HepG2 (cell line): Measurements from ENCODE around the gene ELP5. TPM values are rescaled to one million over a fixed set of nuclear protein-coding genes. Genes with fewer than 3 reads are reported as not detected.

Source experiments
- ATAC-seq: fragments of 200-7000 bp; cut with Tn5 transposase; 3 replicates; pipeline ENCODE4 v1.9.1; 2020; ENCODE audit warnings: mild to moderate bottlenecking, moderate library complexity
- BruUV-seq: library from RNA; stranded (reverse); fragments of 400-500 nt; replicated peaks from 2 replicates; lab custom pipeline; 2021; lab: Mats Ljungman, UMichigan
- CTCF ChIA-PET: fragments of 300-600 bp; formaldehyde crosslinking; extraction: SDS; loops from one replicate; lab custom pipeline; 2021; ENCODE audit warnings: low total read pairs, inconsistent platforms, low intra/inter-chr PET ratio; lab: Yijun Ruan, JAX
- POLR2A ChIA-PET: fragments of 350-600 bp; sonication (Branson Sonifier 250); formaldehyde crosslinking; loops from one replicate; lab custom pipeline; 2020; ENCODE audit warnings: antibody characterized with exemption, inconsistent platforms; lab: Yijun Ruan, JAX
- DNase-seq: peaks from one replicate; pipeline ENCODE4 v3.0.0-alpha.2; 2015; ENCODE audit warnings: low spot score
- FAIRE-seq: peaks from 3 replicates; lab custom pipeline; 2011; peaks lifted over from hg19 to GRCh38; lab: Jason Lieb, UNC
- H2AFZ ChIP-seq: one replicate; pipeline ENCODE4 v1.6.1; 2011; ENCODE audit warnings: low read length, inconsistent platforms
- H3K27ac ChIP-seq: fragments of 300-600 bp; 3 replicates; pipeline ENCODE4 v1.8.0; 2011; ENCODE audit warnings: mixed run types, mild to moderate bottlenecking, mixed read lengths, low read length, inconsistent platforms; ENCODE audit not compliant: insufficient read depth; ENCODE audit errors: extremely low read length
- H3K27me3 ChIP-seq, 2 experiments: fragments of 200-600 bp in 1 of 2; 2 replicates in 1 of 2; 3 replicates in 1 of 2; pipeline versions ENCODE4 v1.6.0 to v1.8.0; 2011; ENCODE audit warnings: low read length in 2 of 2, mild to moderate bottlenecking in 2 of 2, moderate library complexity in 2 of 2, inconsistent platforms in 1 of 2; ENCODE audit not compliant: insufficient read depth in 2 of 2, control insufficient read depth in 1 of 2
- H3K36me3 ChIP-seq, 2 experiments: fragments of 200-600 bp in 1 of 2; replicated peaks in 1 of 2; 2 replicates in 1 of 2; 3 replicates in 1 of 2; pipeline versions ENCODE4 v1.5.1 to v1.8.0; 2011; ENCODE audit warnings: low read length in 2 of 2, inconsistent platforms in 1 of 2; ENCODE audit not compliant: insufficient read depth in 2 of 2, control insufficient read depth in 1 of 2
- H3K4me1 ChIP-seq: 2 replicates; pipeline ENCODE4 v1.5.1; 2012; ENCODE audit warnings: low read length, inconsistent platforms; ENCODE audit not compliant: insufficient read depth
- H3K4me2 ChIP-seq: 2 replicates; pipeline ENCODE4 v1.6.0; 2011; ENCODE audit warnings: low read depth, low read length, inconsistent platforms
- H3K4me3 ChIP-seq, 3 experiments: fragments of 200-600 bp in 1 of 3; sonication (generic), shearing (Covaris generic) in 1 of 3; replicated peaks in 1 of 3; 2 replicates each; pipeline ENCODE4 v1.5.1; 2011 to 2016; ENCODE audit warnings: low read length in 3 of 3, inconsistent platforms in 2 of 3, low read depth in 2 of 3, mild to moderate bottlenecking in 2 of 3, control low read depth in 1 of 3, mixed read lengths in 1 of 3; ENCODE audit not compliant: insufficient read depth in 1 of 3
- H3K79me2 ChIP-seq: one replicate; pipeline ENCODE4 v1.6.1; 2011; ENCODE audit warnings: low read length, inconsistent platforms; ENCODE audit not compliant: insufficient read depth
- H3K9ac ChIP-seq: 2 replicates; pipeline ENCODE4 v1.6.0; 2011; ENCODE audit warnings: mild to moderate bottlenecking, low read depth, low read length, inconsistent platforms; ENCODE audit not compliant: insufficient read depth
- H3K9me3 ChIP-seq: 2 replicates; pipeline ENCODE4 v1.5.1; 2012; ENCODE audit warnings: mild to moderate bottlenecking, low read length
- H4K20me1 ChIP-seq: 2 replicates; pipeline ENCODE4 v1.6.0; 2011; ENCODE audit warnings: inconsistent platforms, mild to moderate bottlenecking, low read length, moderate library complexity; ENCODE audit not compliant: insufficient read depth
- HNF1B ChIP-seq: sonication (generic); formaldehyde crosslinking; IDR thresholded peaks from 2 replicates; pipeline ENCODE4 v1.5.1; 2020; ENCODE audit warnings: mild to moderate bottlenecking, moderate library complexity, missing genetic modification reagents
- KLF13 ChIP-seq: sonication (generic); formaldehyde crosslinking; IDR thresholded peaks from 2 replicates; pipeline ENCODE4 v1.4.0; 2020; ENCODE audit warnings: mild to moderate bottlenecking, missing genetic modification reagents
- NFKBIZ ChIP-seq: IDR thresholded peaks from 2 replicates; pipeline ENCODE4 v1.6.1; 2018; ENCODE audit warnings: missing genetic modification reagents, missing compliant biosample characterization
- NKX3-1 ChIP-seq: sonication (generic); formaldehyde crosslinking; IDR thresholded peaks from 2 replicates; pipeline ENCODE4 v1.5.0; 2020; ENCODE audit warnings: missing genetic modification reagents
- PCBP1 ChIP-seq: fragments of 200-400 bp; formaldehyde crosslinking; IDR thresholded peaks from 2 replicates; pipeline ENCODE4 v1.6.1; 2017; ENCODE audit warnings: mild to moderate bottlenecking, low read depth, low read length, borderline replicate concordance
- PHF8 ChIP-seq: sonication (generic); formaldehyde crosslinking; IDR thresholded peaks from 2 replicates; pipeline ENCODE4 v1.5.0; 2020; ENCODE audit warnings: missing genetic modification reagents
- SALL2 ChIP-seq: sonication (generic); formaldehyde crosslinking; IDR thresholded peaks from 2 replicates; pipeline ENCODE4 v1.8.1; 2023; ENCODE audit warnings: mild to moderate bottlenecking, missing genetic modification reagents, inconsistent platforms
- SP2 ChIP-seq: sonication (generic); formaldehyde crosslinking; IDR thresholded peaks from 2 replicates; pipeline ENCODE4 v1.5.1; 2020; ENCODE audit warnings: mild to moderate bottlenecking, missing genetic modification reagents
- TCF7 ChIP-seq: sonication (generic); IDR thresholded peaks from 2 replicates; pipeline ENCODE4 v1.6.1; 2016; ENCODE audit warnings: antibody characterized with exemption, low read depth
- TEF ChIP-seq: sonication (generic); formaldehyde crosslinking; IDR thresholded peaks from 2 replicates; pipeline ENCODE4 v1.5.0; 2020; ENCODE audit warnings: missing genetic modification reagents
- TGIF2 ChIP-seq: IDR thresholded peaks from 2 replicates; pipeline ENCODE4 v1.6.1; 2016; ENCODE audit warnings: control low read depth, missing compliant biosample characterization
- ZBTB34 ChIP-seq: sonication (generic); formaldehyde crosslinking; IDR thresholded peaks from 2 replicates; pipeline ENCODE4 v1.8.0; 2022; ENCODE audit warnings: mild to moderate bottlenecking, missing genetic modification reagents
- ZIK1 ChIP-seq: sonication (generic); formaldehyde crosslinking; IDR thresholded peaks from 2 replicates; pipeline ENCODE4 v1.5.0; 2020; ENCODE audit warnings: mild to moderate bottlenecking, low read depth, missing genetic modification reagents, borderline replicate concordance
- ZNF18 ChIP-seq: sonication (generic); formaldehyde crosslinking; IDR thresholded peaks from 2 replicates; pipeline ENCODE4 v1.8.0; 2022; ENCODE audit warnings: mild to moderate bottlenecking, missing genetic modification reagents; ENCODE audit not compliant: insufficient replicate concordance
- ZNF180 ChIP-seq: sonication (generic); formaldehyde crosslinking; IDR thresholded peaks from 2 replicates; pipeline ENCODE4 v1.4.0; 2020; ENCODE audit warnings: low read depth, missing genetic modification reagents, borderline replicate concordance
- ZNF563 ChIP-seq: sonication (generic); formaldehyde crosslinking; IDR thresholded peaks from 2 replicates; pipeline ENCODE4 v1.8.0; 2022; ENCODE audit warnings: mild to moderate bottlenecking, moderate library complexity, missing genetic modification reagents
- ZSCAN31 ChIP-seq: sonication (generic); formaldehyde crosslinking; IDR thresholded peaks from 2 replicates; pipeline ENCODE4 v1.5.0; 2020; ENCODE audit warnings: low read depth, mild to moderate bottlenecking, missing genetic modification reagents
- WGBS: methylation state at CpG from one replicate; pipeline ENCODE4 v1.1.6; 2017; ENCODE audit warnings: low lambda C conversion rate; 5-methylcytosine and 5-hydroxymethylcytosine counted together
- in situ Hi-C: cut with HindIII; loops from 2 replicates; pipeline ENCODE4 v1.10.0; 2017; ENCODE audit warnings: low pct_unique_long_range_greater_than_20kb; ENCODE audit not compliant: extremely low pct_ligation_motif_present
- intact Hi-C: fragments of 100-400 bp; cut with micrococcal nuclease; formaldehyde crosslinking; loops from one replicate; pipeline ENCODE4 v1.10.0; 2022; ENCODE audit not compliant: unreplicated experiment
- polyA plus RNA-seq, 8 experiments: library from polyadenylated mRNA; depleted of rRNA in 3 of 8; stranded (reverse) in 7 of 8; unstranded in 1 of 8; fragments of >200 nt; fragmentation: Illumina TruSeq in 4 of 8; extraction: Trizol in 4 of 8; gene quantifications; 2 replicates each; pipeline versions ENCODE4 v1.2.1 to v1.2.3, GENCODE V29; 2011 to 2016; ENCODE audit warnings: low read depth in 4 of 8, missing spikeins in 1 of 8, mixed read lengths in 1 of 8; ENCODE audit not compliant: insufficient read depth in 1 of 8
- total RNA-seq, 5 experiments: library from RNA; depleted of rRNA; stranded (reverse); fragments of >200 nt; fragmentation: Illumina TruSeq; extraction: Trizol; gene quantifications; 2 replicates each; pipeline ENCODE4 v1.2.3, GENCODE V29; 2016; ENCODE audit warnings: low read depth in 1 of 5

ELP5 gene
- total and polyA plus RNA-seq, 2 of the 13 experiments (the other 11 are each of a cell fraction or from before 2014, with no cell fraction given) = 67.6 to 69.8 TPM

- no peak for TF ChIP-seq ZIK1 (CRISPR knock-in tag)
- no peak for TF ChIP-seq ZSCAN31 (CRISPR knock-in tag)
- TF ChIP-seq HNF1B (CRISPR knock-in tag) = no peak
- no peak for TF ChIP-seq ZNF180 (CRISPR knock-in tag)
- TF ChIP-seq KLF13 (CRISPR knock-in tag) = no peak
- TF ChIP-seq PHF8 (CRISPR knock-in tag) = peak; percentile 57
- TF ChIP-seq SALL2 (CRISPR knock-in tag) = no peak
Measured at GRCh38 chr17:7237761-7238419, 14.1 kb upstream of the ELP5 start (continued).

GRCh38 chr17:7238420-7239090, 13.5 kb upstream of the ELP5 start:
- ChIA-PET CTCF (no interaction called here), POLR2A (interaction anchor here (0.6 to 8.9 kb wide), 12 partner anchors 13 to 214 kb away, joined by 3 to 140 read pairs (median 6); partner anchors contain the start of genes ACADVL, ASGR1, ASGR2 and CTDNEP1)
- BruUV-seq = no TSS peak
- Histone ChIP-seq H3K9me3 (no peaks in the 10 kb centered on the region), H3K36me3 (peaks cover 10 to 24% of the 10 kb centered on the region in 2 experiments), H3K9ac (peak overlapping the region; percentile 96), H2AFZ (no peak overlapping the region), H4K20me1 (0 out of 2 replicates have a peak, but pooled peaks cover 3% of the 10 kb centered on the region), H3K27me3 (no peaks in the 10 kb centered on the region; a peak in 1 of 5 replicates), H3K4me3 (peak overlapping the region; percentile 97 to 98 (median 98)), H3K4me2 (peak overlapping the region; percentile 53), H3K4me1 (peaks cover 53% of the 10 kb centered on the region), H3K27ac (peak overlapping the region; percentile 88), H3K79me2 (peaks cover 50% of the 10 kb centered on the region)
- no peak for ATAC-seq
- DNase-seq = no peak
- 2% methylated on average over 39 of the region's 39 CpGs for WGBS
- FAIRE-seq = no peak
- in situ Hi-C loops (no loop called here), intact Hi-C loops (loop anchor here (10.0 kb wide), 1 partner anchor 64 kb away; the partner anchor contains the start of gene ASGR1)
- no peak for TF ChIP-seq TEF (CRISPR knock-in tag)
- 0 out of 2 replicates have a peak, but pooled peaks have one; percentile 12 for TF ChIP-seq ZNF563
- no peak for TF ChIP-seq PCBP1
- TF ChIP-seq NFKBIZ (CRISPR knock-in tag) = no peak
- TF ChIP-seq ZBTB34 (CRISPR knock-in tag) = 0 out of 2 replicates have a peak, but pooled peaks have one; percentile 8
- TF ChIP-seq TGIF2 (CRISPR knock-in tag) = no peak
- no peak for TF ChIP-seq TCF7
- no peak for TF ChIP-seq NKX3-1 (CRISPR knock-in tag)
- no peak for TF ChIP-seq SP2 (CRISPR knock-in tag)
- peak; percentile 37 for TF ChIP-seq ZNF18
